ENCODE measurements around the gene ZGLP1.
"Not testable (repeated sequence)": the region's sequence is repeated elsewhere in the genome, so short reads cannot be mapped to it uniquely, and the experiment has no call there.

Gene ZGLP1

DNA sequence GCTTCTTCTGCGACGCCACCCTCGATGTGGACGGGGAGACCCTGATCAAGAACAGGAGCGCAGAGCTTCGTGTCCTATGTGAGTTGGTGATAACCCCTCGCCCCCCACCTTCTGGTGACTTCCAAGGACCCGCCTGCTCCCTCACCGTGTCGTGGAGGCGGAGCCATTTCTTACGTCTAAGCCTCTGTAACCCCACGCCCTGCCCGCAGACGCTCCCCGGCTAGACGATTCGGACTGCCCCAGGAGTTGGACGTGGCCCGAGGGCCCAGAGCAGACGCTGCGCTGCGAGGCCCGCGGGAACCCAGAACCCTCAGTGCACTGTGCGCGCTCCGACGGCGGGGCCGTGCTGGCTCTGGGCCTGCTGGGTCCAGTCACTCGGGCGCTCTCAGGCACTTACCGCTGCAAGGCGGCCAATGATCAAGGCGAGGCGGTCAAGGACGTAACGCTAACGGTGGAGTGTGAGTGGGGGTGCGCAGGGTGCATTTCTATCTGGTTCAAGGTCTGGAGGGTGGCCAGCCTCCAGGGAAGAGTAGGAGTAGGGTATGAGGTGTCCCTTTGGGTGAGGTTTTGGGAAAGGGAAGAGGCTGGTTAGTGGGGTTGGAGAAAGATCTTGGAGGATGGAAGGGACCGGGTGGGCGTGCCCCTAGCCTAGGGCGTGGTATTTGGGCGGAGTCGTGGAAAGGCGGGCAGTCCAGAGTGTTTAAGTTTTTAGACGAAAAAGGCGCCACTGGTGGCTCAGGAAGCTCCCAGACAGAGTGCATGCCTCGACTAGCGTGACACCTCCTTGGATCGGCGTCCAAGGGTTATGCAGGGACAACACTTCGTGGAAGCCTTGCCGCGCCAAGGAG is 16.6 kb downstream of the ZGLP1 start:
- no peak for DNase-seq

- DNase-seq = peak; percentile 72 to 88
Measured at GRCh38 chr19:10292206-10292788, 17.3 kb downstream of the ZGLP1 start.

GRCh38 chr19:10291554-10292205 is 17.9 kb downstream of the ZGLP1 start:
- no peak for DNase-seq

- DNase-seq = peak; percentile 42 to 49
Measured at GRCh38 chr19:10290876-10291553, 18.6 kb downstream of the ZGLP1 start.

GRCh38 chr19:10290357-10290875 is 19.2 kb downstream of the ZGLP1 start:
- DNase-seq = no peak

GRCh38 chr19:10289836-10290356 is 19.7 kb downstream of the ZGLP1 start, which contains the start of gene ICAM5:
Gene ICAM5 (plus strand): TSS chr19:10289952. CDS start chr19:10290044, 92 bp downstream.
- peak; percentile 22 to 28 for DNase-seq

GRCh38 chr19:10289167-10289835 is 20.3 kb downstream of the ZGLP1 start:
- DNase-seq = peak; percentile 68 to 81

- peak; percentile 75 to 85 for DNase-seq
Measured at GRCh38 chr19:10288662-10289166, 20.9 kb downstream of the ZGLP1 start.

DNA sequence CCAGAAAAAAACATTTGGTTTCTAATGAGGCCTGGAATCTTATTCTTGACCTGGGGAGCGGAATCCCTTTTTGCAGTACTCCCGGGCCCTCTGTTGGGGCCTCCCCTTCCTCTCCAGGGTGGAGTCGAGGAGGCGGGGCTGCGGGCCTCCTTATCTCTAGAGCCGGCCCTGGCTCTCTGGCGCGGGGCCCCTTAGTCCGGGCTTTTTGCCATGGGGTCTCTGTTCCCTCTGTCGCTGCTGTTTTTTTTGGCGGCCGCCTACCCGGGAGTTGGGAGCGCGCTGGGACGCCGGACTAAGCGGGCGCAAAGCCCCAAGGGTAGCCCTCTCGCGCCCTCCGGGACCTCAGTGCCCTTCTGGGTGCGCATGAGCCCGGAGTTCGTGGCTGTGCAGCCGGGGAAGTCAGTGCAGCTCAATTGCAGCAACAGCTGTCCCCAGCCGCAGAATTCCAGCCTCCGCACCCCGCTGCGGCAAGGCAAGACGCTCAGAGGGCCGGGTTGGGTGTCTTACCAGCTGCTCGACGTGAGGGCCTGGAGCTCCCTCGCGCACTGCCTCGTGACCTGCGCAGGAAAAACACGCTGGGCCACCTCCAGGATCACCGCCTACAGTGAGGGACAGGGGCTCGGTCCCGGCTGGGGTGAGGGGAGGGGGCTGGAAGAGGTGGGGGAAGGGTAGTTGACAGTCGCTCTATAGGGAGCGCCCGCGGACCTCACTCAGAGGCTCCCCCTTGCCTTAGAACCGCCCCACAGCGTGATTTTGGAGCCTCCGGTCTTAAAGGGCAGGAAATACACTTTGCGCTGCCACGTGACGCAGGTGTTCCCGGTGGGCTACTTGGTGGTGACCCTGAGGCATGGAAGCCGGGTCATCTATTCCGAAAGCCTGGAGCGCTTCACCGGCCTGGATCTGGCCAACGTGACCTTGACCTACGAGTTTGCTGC is 22.5 kb downstream of the ZGLP1 start, which contains the start of gene ICAM4:
ICAM4 (plus strand) TSS at position 153 of the 935 bp plus-strand sequence; CDS start at position 211, 58 bp downstream.
- no peak for DNase-seq

DNA sequence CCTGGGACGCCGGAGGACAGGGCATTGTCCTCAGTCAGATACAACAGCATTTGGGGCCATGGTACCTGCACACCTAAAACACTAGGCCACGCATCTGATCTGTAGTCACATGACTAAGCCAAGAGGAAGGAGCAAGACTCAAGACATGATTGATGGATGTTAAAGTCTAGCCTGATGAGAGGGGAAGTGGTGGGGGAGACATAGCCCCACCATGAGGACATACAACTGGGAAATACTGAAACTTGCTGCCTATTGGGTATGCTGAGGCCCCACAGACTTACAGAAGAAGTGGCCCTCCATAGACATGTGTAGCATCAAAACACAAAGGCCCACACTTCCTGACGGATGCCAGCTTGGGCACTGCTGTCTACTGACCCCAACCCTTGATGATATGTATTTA is 24.2 kb downstream of the ZGLP1 start:
- DNase-seq = no peak

DNA sequence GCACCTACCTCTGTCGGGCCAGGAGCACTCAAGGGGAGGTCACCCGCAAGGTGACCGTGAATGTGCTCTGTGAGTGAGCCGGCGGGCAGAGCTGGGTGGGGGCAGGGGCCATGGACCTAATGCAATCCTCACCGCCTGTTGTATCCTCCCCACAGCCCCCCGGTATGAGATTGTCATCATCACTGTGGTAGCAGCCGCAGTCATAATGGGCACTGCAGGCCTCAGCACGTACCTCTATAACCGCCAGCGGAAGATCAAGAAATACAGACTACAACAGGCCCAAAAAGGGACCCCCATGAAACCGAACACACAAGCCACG is 24.7 kb downstream of the ZGLP1 start:
- no peak for DNase-seq

DNA sequence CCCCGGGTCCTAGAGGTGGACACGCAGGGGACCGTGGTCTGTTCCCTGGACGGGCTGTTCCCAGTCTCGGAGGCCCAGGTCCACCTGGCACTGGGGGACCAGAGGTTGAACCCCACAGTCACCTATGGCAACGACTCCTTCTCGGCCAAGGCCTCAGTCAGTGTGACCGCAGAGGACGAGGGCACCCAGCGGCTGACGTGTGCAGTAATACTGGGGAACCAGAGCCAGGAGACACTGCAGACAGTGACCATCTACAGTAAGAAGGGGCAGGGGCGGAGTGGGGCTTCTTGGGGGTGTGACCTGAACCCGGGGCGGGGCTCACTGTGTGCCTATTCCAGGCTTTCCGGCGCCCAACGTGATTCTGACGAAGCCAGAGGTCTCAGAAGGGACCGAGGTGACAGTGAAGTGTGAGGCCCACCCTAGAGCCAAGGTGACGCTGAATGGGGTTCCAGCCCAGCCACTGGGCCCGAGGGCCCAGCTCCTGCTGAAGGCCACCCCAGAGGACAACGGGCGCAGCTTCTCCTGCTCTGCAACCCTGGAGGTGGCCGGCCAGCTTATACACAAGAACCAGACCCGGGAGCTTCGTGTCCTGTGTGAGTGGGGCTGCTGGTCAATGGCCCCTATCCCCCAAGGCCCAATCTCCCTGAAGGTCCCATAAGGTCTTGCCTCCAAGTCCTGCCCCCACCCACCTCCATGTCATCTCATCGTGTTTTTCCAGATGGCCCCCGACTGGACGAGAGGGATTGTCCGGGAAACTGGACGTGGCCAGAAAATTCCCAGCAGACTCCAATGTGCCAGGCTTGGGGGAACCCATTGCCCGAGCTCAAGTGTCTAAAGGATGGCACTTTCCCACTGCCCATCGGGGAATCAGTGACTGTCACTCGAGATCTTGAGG is 25.3 kb downstream of the ZGLP1 start:
- no peak for DNase-seq

DNA sequence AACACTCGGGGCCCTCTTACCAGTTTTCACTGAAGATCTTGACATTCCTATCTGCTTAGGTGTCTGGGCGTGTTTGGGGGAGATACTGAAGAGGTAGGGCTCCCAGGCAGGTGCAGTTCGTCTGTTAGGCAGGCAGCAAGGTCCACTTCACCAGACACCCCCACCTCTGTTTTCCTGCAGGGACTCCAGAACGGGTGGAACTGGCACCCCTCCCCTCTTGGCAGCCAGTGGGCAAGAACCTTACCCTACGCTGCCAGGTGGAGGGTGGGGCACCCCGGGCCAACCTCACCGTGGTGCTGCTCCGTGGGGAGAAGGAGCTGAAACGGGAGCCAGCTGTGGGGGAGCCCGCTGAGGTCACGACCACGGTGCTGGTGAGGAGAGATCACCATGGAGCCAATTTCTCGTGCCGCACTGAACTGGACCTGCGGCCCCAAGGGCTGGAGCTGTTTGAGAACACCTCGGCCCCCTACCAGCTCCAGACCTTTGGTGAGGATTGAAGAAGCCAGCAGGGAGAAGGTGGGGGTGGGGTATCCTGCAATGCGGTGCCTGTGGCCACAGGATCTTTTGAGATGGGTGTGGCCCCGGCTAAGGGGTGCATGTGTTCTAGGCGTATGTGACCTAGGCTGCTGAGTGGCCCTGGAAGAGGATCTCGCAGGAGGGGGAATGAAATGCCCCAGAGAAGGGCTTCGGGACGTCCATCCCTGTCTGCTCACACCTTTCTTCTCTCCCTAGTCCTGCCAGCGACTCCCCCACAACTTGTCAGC is 26.1 kb downstream of the ZGLP1 start:
- DNase-seq = no peak

- DNase-seq = not testable (repeated sequence)
Measured at GRCh38 chr19:10282043-10282442, 27.6 kb downstream of the ZGLP1 start.

- DNase-seq = no peak
Measured at GRCh38 chr19:10279737-10280442, 29.7 kb downstream of the ZGLP1 start.

GRCh38 chr19:10278935-10279334 is 30.7 kb downstream of the ZGLP1 start:
- DNase-seq = no peak

GRCh38 chr19:10277795-10278589 is 31.6 kb downstream of the ZGLP1 start:
- no peak for DNase-seq

Measured in SHP77 (cell line).